Measurements from ENCODE around the gene ZNF70.
"Not testable (repeated sequence)": the region's sequence is repeated elsewhere in the genome, so short reads cannot be mapped to it uniquely, and the experiment has no call there.

Gene ZNF70

GRCh38 chr22:23756891-23757290 lies 6.0 kb upstream of the ZNF70 start:
- no peak for DNase-seq (ENCODE audit: low read depth)

GRCh38 chr22:23755711-23756110 lies 4.8 kb upstream of the ZNF70 start:
- no peak for DNase-seq (ENCODE audit: low read depth)

GRCh38 chr22:23754980-23755636 lies 4.2 kb upstream of the ZNF70 start:
- DNase-seq (ENCODE audit: low read depth), result no peak

- DNase-seq (ENCODE audit: low read depth), result no peak
These were observed 3.5 kb upstream of the ZNF70 start, which contains the start of gene VPREB3 for GRCh38 chr22:23754220-23754919. TSS of gene VPREB3 (minus strand) at chr22:23754425. CDS start at chr22:23754363, 62 bp downstream.

- DNase-seq (ENCODE audit: low read depth), result no peak
These were observed 2.5 kb upstream of the ZNF70 start for GRCh38 chr22:23753385-23753784.

- DNase-seq (ENCODE audit: low read depth), result no peak
These were observed 1.8 kb upstream of the ZNF70 start for GRCh38 chr22:23752750-23753149.

- no peak for DNase-seq (ENCODE audit: low read depth)
These were observed 1.3 kb upstream of the ZNF70 start for GRCh38 chr22:23752090-23752691.

- DNase-seq (ENCODE audit: low read depth), result no peak
These were observed 607 bp upstream of the ZNF70 start for GRCh38 chr22:23751441-23751996.

- no peak for DNase-seq (ENCODE audit: low read depth)
These were observed 572 bp downstream of the ZNF70 start for GRCh38 chr22:23750367-23750713.

- no peak for DNase-seq (ENCODE audit: low read depth)
These were observed 1.0 kb downstream of the ZNF70 start for GRCh38 chr22:23749841-23750301.

GRCh38 chr22:23745791-23746190 lies 5.1 kb downstream of the ZNF70 start:
- DNase-seq (ENCODE audit: low read depth), result no peak

- no peak for DNase-seq (ENCODE audit: low read depth)
These were observed 6.4 kb downstream of the ZNF70 start for GRCh38 chr22:23744485-23744884.

- DNase-seq (ENCODE audit: low read depth), result no peak
These were observed 6.9 kb downstream of the ZNF70 start for GRCh38 chr22:23744001-23744400.

GRCh38 chr22:23743303-23743705 lies 7.6 kb downstream of the ZNF70 start:
- no peak for DNase-seq (ENCODE audit: low read depth)

- DNase-seq (ENCODE audit: low read depth), result no peak
These were observed 8.2 kb downstream of the ZNF70 start for GRCh38 chr22:23742505-23743264.

- DNase-seq (ENCODE audit: low read depth), result no peak
These were observed 13.2 kb downstream of the ZNF70 start for GRCh38 chr22:23737696-23738095.

- DNase-seq (ENCODE audit: low read depth), result not testable (repeated sequence)
These were observed 22.8 kb downstream of the ZNF70 start for GRCh38 chr22:23728108-23728507.

- DNase-seq (ENCODE audit: low read depth), result no peak
These were observed 28.2 kb downstream of the ZNF70 start for GRCh38 chr22:23722724-23723123.

- DNase-seq (ENCODE audit: low read depth), result no peak
These were observed 28.8 kb downstream of the ZNF70 start for GRCh38 chr22:23722160-23722559.

- DNase-seq (ENCODE audit: low read depth), result no peak
These were observed 30.1 kb downstream of the ZNF70 start for GRCh38 chr22:23720855-23721254.

- no peak for DNase-seq (ENCODE audit: low read depth)
These were observed 32.3 kb downstream of the ZNF70 start for GRCh38 chr22:23718371-23719165.
